GM18867 (cell line): ENCODE measurements around the gene ESRRG.

ENCODE experiments used
- ATAC-seq: cut with Tn5 transposase; IDR thresholded peaks from one replicate; pipeline ENCODE4 v1.9.1; 2021; ENCODE audit warnings: mild to moderate bottlenecking, moderate library complexity; ENCODE audit not compliant: unreplicated experiment

The ESRRG gene

GRCh38 chr1:216523449-216524190 lies 199.6 kb downstream of the ESRRG start:
- peak; percentile 61 for ATAC-seq

- ATAC-seq, result peak; percentile 5
Observed at GRCh38 chr1:216523043-216523442, 200.2 kb downstream of the ESRRG start.

GRCh38 chr1:216521477-216521876 lies 201.8 kb downstream of the ESRRG start:
- ATAC-seq, result no peak

GRCh38 chr1:216518844-216519627 lies 204.2 kb downstream of the ESRRG start:
- ATAC-seq, result no peak

- no peak for ATAC-seq
Observed at GRCh38 chr1:216502528-216503162, 220.6 kb downstream of the ESRRG start.

GRCh38 chr1:216500273-216500967 lies 222.8 kb downstream of the ESRRG start:
- no peak for ATAC-seq

- ATAC-seq, result no peak
Observed at GRCh38 chr1:216499581-216500272, 223.5 kb downstream of the ESRRG start.

- no peak for ATAC-seq
Observed at GRCh38 chr1:216498277-216498676, 225.0 kb downstream of the ESRRG start.

- ATAC-seq, result no peak
Observed at GRCh38 chr1:216485042-216485441, 238.2 kb downstream of the ESRRG start.

GRCh38 chr1:216483672-216484401 lies 239.4 kb downstream of the ESRRG start:
- no peak for ATAC-seq

GRCh38 chr1:216482620-216483019 lies 240.6 kb downstream of the ESRRG start:
- no peak for ATAC-seq

GRCh38 chr1:216478238-216478637 lies 245.0 kb downstream of the ESRRG start:
- ATAC-seq, result no peak

GRCh38 chr1:216476341-216476740 lies 246.9 kb downstream of the ESRRG start:
- ATAC-seq, result no peak

- no peak for ATAC-seq
Observed at GRCh38 chr1:216475659-216476276, 247.5 kb downstream of the ESRRG start.

- ATAC-seq, result no peak
Observed at GRCh38 chr1:216466162-216466801, 256.9 kb downstream of the ESRRG start.

- no peak for ATAC-seq
Observed at GRCh38 chr1:216464489-216464888, 258.7 kb downstream of the ESRRG start.

- ATAC-seq, result no peak
Observed at GRCh38 chr1:216462066-216462775, 261.0 kb downstream of the ESRRG start.

GRCh38 chr1:216461466-216461865 lies 261.8 kb downstream of the ESRRG start:
- no peak for ATAC-seq
